Tibial nerve (tissue), 4 donors: ENCODE results near the gene AUTS2.

Experiments used
- EP300 ChIP-seq, 2 donors: sonication (generic); formaldehyde crosslinking; IDR thresholded peaks; one replicate each; pipeline ENCODE4 v1.6.1; 2017; ENCODE audit warnings: antibody characterized with exemption in 2 of 2, mild to moderate bottlenecking in 1 of 2
- POLR2A ChIP-seq, 2 donors: fragments of 450-650 bp; IDR thresholded peaks; one replicate each; pipeline ENCODE4 v1.6.1; 2017; ENCODE audit warnings: antibody characterized with exemption in 2 of 2, mild to moderate bottlenecking in 2 of 2, moderate library complexity in 2 of 2
- TF ChIP-seq, protein P1 (sequence below), 5 experiments: fragments of 200-600 bp in 3 of 5; fragments of 450-650 bp in 2 of 5; sonication (generic) in 3 of 5; IDR thresholded peaks; one replicate each; pipeline ENCODE4 v1.5.1; 2016 to 2019; ENCODE audit warnings: antibody characterized with exemption in 5 of 5, mild to moderate bottlenecking in 3 of 5, moderate library complexity in 2 of 5

DNA sequence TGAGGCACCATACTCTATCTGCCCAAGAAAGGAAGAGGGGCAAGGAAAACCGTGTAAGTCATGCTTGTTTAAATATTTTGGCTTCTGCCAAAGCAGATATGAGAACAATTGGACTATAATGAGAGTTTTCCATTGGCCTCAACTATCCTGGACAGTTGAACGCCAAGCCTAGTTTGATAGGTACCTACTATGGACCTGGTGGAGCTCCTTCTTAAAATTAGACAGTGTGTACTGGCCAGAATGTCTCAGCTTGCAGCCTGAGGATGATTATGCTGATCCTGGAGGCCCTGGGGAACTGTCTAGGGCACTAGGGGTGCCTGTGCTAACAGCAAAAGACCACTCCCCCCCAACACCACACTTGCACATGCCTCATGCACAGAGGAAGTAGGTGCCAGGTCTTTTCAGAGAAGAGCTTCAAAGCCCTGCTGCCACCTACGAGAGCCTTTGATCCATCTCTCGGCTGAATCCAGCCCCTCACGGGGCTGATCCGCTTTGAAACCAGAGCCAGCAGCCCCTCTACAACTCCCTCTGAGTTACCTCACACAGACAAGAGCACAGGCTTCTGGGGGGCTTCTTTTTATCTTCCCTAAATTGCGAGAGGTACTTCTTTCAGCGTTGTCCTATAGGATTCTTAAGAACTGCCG lies 1059.8 kb downstream of the AUTS2 start:
- TF ChIP-seq POLR2A (IDR thresholded peaks at IDR 0.05) (no peak), EP300 (IDR thresholded peaks at IDR 0.05) (no peak)
- TF ChIP-seq, protein P1, sequence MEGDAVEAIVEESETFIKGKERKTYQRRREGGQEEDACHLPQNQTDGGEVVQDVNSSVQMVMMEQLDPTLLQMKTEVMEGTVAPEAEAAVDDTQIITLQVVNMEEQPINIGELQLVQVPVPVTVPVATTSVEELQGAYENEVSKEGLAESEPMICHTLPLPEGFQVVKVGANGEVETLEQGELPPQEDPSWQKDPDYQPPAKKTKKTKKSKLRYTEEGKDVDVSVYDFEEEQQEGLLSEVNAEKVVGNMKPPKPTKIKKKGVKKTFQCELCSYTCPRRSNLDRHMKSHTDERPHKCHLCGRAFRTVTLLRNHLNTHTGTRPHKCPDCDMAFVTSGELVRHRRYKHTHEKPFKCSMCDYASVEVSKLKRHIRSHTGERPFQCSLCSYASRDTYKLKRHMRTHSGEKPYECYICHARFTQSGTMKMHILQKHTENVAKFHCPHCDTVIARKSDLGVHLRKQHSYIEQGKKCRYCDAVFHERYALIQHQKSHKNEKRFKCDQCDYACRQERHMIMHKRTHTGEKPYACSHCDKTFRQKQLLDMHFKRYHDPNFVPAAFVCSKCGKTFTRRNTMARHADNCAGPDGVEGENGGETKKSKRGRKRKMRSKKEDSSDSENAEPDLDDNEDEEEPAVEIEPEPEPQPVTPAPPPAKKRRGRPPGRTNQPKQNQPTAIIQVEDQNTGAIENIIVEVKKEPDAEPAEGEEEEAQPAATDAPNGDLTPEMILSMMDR (IDR thresholded peaks at IDR 0.05) = no peak
